ENCODE measurements around the gene HEYL. TPM values are rescaled to one million over a fixed set of nuclear protein-coding genes. Genes with fewer than 3 reads are reported as not detected.

Gene HEYL
- 0.85 and 1.1 TPM in 2 replicates for total RNA-seq

GRCh38 chr1:39639305-39640130 is at the start of gene HEYL:
HEYL (minus strand) TSS chr1:39639643; CDS start chr1:39639625, 18 bp downstream.

DNA sequence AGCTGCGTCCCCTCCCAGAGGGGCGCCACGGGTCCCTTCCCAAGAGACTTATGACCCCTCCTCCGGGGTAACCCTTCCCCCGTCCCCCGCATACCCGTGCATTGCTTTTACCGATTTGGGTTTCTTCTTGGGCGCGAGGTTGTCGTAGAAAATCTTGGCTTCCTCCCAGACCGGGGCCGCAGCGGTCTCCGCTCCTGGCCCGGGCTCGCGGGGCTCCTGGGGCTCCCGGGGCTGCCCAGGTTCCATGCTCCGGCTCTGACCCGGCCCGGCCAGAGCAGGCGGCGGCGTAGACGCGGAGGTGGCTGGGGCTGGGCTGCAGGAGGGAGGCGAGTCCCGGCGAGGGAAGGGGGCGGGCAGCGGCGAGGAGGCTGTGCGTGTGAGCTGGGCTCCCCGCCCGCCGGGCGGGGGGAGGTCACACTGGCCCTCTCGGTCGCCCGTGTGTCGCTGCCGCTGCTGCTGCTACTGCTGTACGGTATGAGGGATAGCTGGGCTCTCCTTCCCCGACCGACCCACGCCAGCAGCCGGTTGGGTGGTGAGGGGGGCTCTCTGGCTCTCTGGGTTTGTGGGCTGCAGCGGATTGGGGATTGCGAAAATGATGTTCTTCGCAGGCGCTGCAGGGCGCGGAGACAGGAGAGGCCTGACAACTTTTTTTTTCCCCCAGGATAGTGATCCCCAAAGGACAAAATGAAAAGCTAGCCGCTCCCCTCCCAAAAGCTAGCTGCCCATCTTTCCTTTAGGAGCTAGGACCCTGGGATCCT is 32.5 kb upstream of the HEYL start, which contains the start of gene NT5C1A:
Gene NT5C1A, minus strand, starts transcription at position 315 of the 758 bp plus-strand sequence. Its CDS starts 69 bp downstream, at position 246.

Other genes with a start within 250 kb of the HEYL start
- gene BMP8A, start 148.0 kb downstream of the HEYL start, total RNA-seq: not detected in 2 replicates
- 190 and 301 TPM in 2 replicates for gene PABPC4, start 62.9 kb downstream of the HEYL start, total RNA-seq
- not detected in 2 replicates for gene NT5C1A, start 32.5 kb upstream of the HEYL start, total RNA-seq
- gene HPCAL4, start 51.8 kb upstream of the HEYL start, total RNA-seq: 0.12 TPM in 1 of 2 replicates, not detected in the other
- gene PPIE, start 99.2 kb upstream of the HEYL start, total RNA-seq: 31.2 and 38.7 TPM in 2 replicates
- 0.09 and 1.3 TPM in 2 replicates for gene OXCT2, start 131.7 kb upstream of the HEYL start, total RNA-seq
- not detected in 2 replicates for gene BMP8B, start 149.2 kb upstream of the HEYL start, total RNA-seq
- 6.9 and 13.1 TPM in 2 replicates for gene TRIT1, start 243.9 kb upstream of the HEYL start, total RNA-seq

Data from pericardium fibroblast (primary cell).